PC-3 (cell line): ENCODE results near the gene FSTL4.

Experiments
- CTCF ChIP-seq: fragments of 300-600 bp; sonication (generic); conservative IDR thresholded peaks from 2 replicates; pipeline ENCODE4 v1.5.1; 2017; ENCODE audit warnings: antibody characterized with exemption, low read depth, mild to moderate bottlenecking, low read length
- EZH2phosphoT487 ChIP-seq: fragments of 300-600 bp; sonication (generic); IDR thresholded peaks from 2 replicates; pipeline ENCODE4 v1.6.1; 2018; ENCODE audit warnings: mild to moderate bottlenecking, antibody characterized with exemption, low read length, borderline replicate concordance

- TF ChIP-seq CTCF = no peak
- TF ChIP-seq EZH2phosphoT487 = no peak
Measured at GRCh38 chr5:133222040-133222439, 390.3 kb downstream of the FSTL4 start.
